ENCODE measurements around the gene RPAP2. TPM values are rescaled to one million over a fixed set of nuclear protein-coding genes. Genes with fewer than 3 reads are reported as not detected.

The RPAP2 gene
- total and polyA plus RNA-seq, 2 of the 8 experiments (the other 6 are each of a cell fraction or from before 2014, with no cell fraction given), result 7.9 to 28.4 TPM

DNA sequence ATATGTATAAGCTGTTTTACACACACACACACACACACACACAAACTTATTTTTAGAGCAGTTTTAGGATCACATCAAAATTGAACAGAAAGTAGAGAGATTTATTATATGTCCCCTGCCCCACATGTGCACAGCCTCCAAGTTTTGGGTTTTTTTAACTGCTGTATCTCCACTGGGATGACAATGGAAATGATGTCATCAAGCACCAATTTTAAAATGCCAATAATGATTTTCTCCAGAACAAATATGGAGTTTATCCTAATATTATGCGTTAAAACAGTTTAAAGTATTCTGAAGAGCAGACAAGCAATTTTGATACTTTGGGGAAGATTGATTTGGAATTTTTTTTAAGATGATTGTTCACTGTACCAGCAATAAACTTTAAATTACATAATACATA, 131.2 kb downstream of the RPAP2 start:
- Histone ChIP-seq H3K56ac (replicated peaks; ENCODE audit: insufficient read length, low read depth, low read length) (no peak overlapping the region), H3K4me3 (ENCODE audit: extremely low read depth in 1 of 4, insufficient read depth in 2 of 4, low read depth in 3 of 4, low read length in 4 of 4) (no peak overlapping the region), H3K79me1 (ENCODE audit: low read depth, low read length) (no peaks in the 10 kb centered on the region), H3K14ac (ENCODE audit: insufficient read length) (no peak overlapping the region), H3K27me3 (replicated peaks in 1 of 4; ENCODE audit: control insufficient read depth in 3 of 4, extremely low read depth in 1 of 4, insufficient read depth in 3 of 4, low read length in 3 of 4) (no peaks in the 10 kb centered on the region), H2BK15ac (ENCODE audit: low read length) (no peak overlapping the region), H3K27ac (ENCODE audit: low read depth, low read length) (no peak overlapping the region), H3K4me2 (ENCODE audit: insufficient read depth in 1 of 2, low read depth in 2 of 2, low read length in 2 of 2) (no peak overlapping the region), H3K4me1 (replicated peaks in 1 of 4; ENCODE audit: control insufficient read depth in 3 of 4, insufficient read depth in 4 of 4, low read length in 3 of 4) (peaks cover 0 to 3% (median 0%) of the 10 kb centered on the region in 4 experiments; a peak in 2 of 7 replicates), H3K4ac (replicated peaks; ENCODE audit: insufficient read length, low read depth, low read length) (no peak overlapping the region), H4K8ac (ENCODE audit: extremely low read depth, insufficient read depth, low read length) (no peak overlapping the region), H3K9me3 (ENCODE audit: insufficient read depth in 2 of 2, low read depth in 1 of 2, low read length in 1 of 2) (no peaks in the 10 kb centered on the region), H2BK120ac (replicated peaks; ENCODE audit: low read depth, low read length) (no peak overlapping the region), H3K23me2 (ENCODE audit: low read depth, low read length) (no peaks in the 10 kb centered on the region), H3K18ac (ENCODE audit: extremely low read depth, low read length) (no peak overlapping the region), H4K91ac (replicated peaks; ENCODE audit: insufficient read length, low read length) (no peak overlapping the region), H3K36me3 (ENCODE audit: control insufficient read depth in 2 of 4, insufficient read depth in 4 of 4, low read length in 3 of 4) (no peaks in the 10 kb centered on the region), H3K79me2 (ENCODE audit: control insufficient read depth in 1 of 2, insufficient read depth in 2 of 2, low read length in 2 of 2) (no peaks in the 10 kb centered on the region), H2BK20ac (ENCODE audit: low read length) (no peak overlapping the region), H2BK5ac (ENCODE audit: low read depth, low read length) (no peak overlapping the region), H2AK5ac (ENCODE audit: low read depth, low read length) (no peak overlapping the region), H4K5ac (ENCODE audit: insufficient read length, low read depth, low read length) (no peak overlapping the region), H3K9ac (replicated peaks in 1 of 4; ENCODE audit: extremely low read depth in 1 of 4, low read depth in 3 of 4, low read length in 3 of 4) (no peak overlapping the region), H2BK12ac (ENCODE audit: low read depth, low read length) (no peak overlapping the region), H3K23ac (ENCODE audit: insufficient read length) (no peak overlapping the region), H2AFZ (ENCODE audit: low read length) (no peak overlapping the region), H4K20me1 (replicated peaks in 1 of 2; ENCODE audit: control insufficient read depth in 1 of 2, insufficient read depth in 2 of 2, low read length in 2 of 2) (no peaks in the 10 kb centered on the region)
- ChIA-PET POLR2A (ENCODE audit: partially characterized antibody) (no interaction called here), CTCF (ENCODE audit: partially characterized antibody) (interaction anchor here (0.8 kb wide), 1 partner anchor 16 kb away, joined by 3 read pairs; no protein-coding TSS in a partner anchor)
- no peak for FAIRE-seq
- TF ChIP-seq, protein P1, sequence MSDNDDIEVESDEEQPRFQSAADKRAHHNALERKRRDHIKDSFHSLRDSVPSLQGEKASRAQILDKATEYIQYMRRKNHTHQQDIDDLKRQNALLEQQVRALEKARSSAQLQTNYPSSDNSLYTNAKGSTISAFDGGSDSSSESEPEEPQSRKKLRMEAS (IDR thresholded peaks at IDR 0.05), result no peak
- TF ChIP-seq CBX5 (IDR thresholded peaks at IDR 0.05; ENCODE audit: low read depth, low read length), result no peak
- no peak for TF ChIP-seq NANOG (IDR thresholded peaks at IDR 0.05; ENCODE audit: insufficient read depth, low read depth, low read length, poor library complexity, severe bottlenecking)
- no peak for TF ChIP-seq SIRT6 (IDR thresholded peaks at IDR 0.05; ENCODE audit: low read length)
- TF ChIP-seq GABPA (IDR thresholded peaks at IDR 0.05; ENCODE audit: borderline replicate concordance, insufficient read depth, low read length), result no peak
- TF ChIP-seq JUND (IDR thresholded peaks at IDR 0.05; ENCODE audit: low read length), result no peak
- no peak for TF ChIP-seq POU5F1 (IDR thresholded peaks at IDR 0.05; ENCODE audit: low read depth, low read length)
- TF ChIP-seq JUN (IDR thresholded peaks at IDR 0.05; ENCODE audit: low read depth, low read length), result no peak
- TF ChIP-seq KDM5A (IDR thresholded peaks at IDR 0.05; ENCODE audit: low read length), result no peak
- DNase-seq (ENCODE audit: low read depth in 1 of 2, low spot score in 2 of 2), result no peak
- 92% methylated on average over 1 of the region's 1 CpG; no CpG with 5 or more reads in 1 of the 2 experiments for WGBS, 2 experiments (ENCODE audit: extremely low coverage in 1 of 2, insufficient coverage in 1 of 2, insufficient read length in 1 of 2, insufficient replicate concordance in 2 of 2, low coverage in 1 of 2, low lambda C conversion rate in 2 of 2, missing lambda C conversion rate in 1 of 2)

Data from H1 (cell line).